ENCODE measurements around the gene LCN2.

The LCN2 gene

DNA sequence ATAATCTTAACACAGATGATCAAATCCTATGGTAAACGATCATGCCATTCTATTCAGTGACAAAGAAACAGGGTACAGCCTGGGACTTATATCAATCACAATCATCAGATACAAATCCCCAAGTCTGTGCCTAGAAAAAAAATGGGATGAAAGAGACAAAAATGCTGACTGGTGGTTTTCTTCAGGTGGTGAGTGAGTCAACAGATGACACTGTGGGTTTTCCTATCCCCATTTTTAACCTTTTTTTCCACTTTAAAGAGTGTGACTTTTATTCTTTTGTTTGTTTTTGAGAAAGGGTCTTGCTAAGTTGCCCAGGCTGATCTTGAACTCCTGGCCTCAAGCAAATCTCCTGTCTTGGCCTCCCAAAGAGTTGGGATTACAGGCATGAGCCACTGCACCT lies 39.0 kb downstream of the LCN2 start:
- TF ChIP-seq, protein P1, sequence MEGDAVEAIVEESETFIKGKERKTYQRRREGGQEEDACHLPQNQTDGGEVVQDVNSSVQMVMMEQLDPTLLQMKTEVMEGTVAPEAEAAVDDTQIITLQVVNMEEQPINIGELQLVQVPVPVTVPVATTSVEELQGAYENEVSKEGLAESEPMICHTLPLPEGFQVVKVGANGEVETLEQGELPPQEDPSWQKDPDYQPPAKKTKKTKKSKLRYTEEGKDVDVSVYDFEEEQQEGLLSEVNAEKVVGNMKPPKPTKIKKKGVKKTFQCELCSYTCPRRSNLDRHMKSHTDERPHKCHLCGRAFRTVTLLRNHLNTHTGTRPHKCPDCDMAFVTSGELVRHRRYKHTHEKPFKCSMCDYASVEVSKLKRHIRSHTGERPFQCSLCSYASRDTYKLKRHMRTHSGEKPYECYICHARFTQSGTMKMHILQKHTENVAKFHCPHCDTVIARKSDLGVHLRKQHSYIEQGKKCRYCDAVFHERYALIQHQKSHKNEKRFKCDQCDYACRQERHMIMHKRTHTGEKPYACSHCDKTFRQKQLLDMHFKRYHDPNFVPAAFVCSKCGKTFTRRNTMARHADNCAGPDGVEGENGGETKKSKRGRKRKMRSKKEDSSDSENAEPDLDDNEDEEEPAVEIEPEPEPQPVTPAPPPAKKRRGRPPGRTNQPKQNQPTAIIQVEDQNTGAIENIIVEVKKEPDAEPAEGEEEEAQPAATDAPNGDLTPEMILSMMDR (IDR thresholded peaks at IDR 0.05; ENCODE audit: insufficient read depth, missing control alignments) = no peak
- DNase-seq (ENCODE audit: insufficient read length, low spot score) = no peak
- no peak for FAIRE-seq

DNA sequence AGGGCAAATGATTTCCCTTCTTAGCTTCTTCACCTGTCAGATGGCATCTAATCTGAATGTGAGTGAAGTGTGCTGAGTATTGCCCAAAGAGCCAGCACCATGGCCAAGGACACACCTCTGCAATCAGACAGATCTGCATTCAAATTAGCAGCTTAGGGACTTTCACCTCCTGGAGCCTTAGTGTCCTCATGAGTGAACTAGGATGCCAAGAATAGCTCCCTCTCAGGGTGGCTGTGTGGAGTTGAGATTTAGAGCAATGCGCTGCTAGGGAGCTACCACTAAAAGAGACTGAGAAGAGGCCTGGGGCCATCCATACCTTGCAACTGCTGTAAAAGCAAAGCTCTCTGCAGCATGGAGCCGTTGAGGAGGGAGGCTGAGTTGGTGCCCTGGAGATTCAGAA lies 40.8 kb downstream of the LCN2 start:
- TF ChIP-seq, protein P1 (IDR thresholded peaks at IDR 0.05; ENCODE audit: insufficient read depth, missing control alignments) = no peak
- FAIRE-seq = no peak
- no peak for DNase-seq (ENCODE audit: insufficient read length, low spot score)

DNA sequence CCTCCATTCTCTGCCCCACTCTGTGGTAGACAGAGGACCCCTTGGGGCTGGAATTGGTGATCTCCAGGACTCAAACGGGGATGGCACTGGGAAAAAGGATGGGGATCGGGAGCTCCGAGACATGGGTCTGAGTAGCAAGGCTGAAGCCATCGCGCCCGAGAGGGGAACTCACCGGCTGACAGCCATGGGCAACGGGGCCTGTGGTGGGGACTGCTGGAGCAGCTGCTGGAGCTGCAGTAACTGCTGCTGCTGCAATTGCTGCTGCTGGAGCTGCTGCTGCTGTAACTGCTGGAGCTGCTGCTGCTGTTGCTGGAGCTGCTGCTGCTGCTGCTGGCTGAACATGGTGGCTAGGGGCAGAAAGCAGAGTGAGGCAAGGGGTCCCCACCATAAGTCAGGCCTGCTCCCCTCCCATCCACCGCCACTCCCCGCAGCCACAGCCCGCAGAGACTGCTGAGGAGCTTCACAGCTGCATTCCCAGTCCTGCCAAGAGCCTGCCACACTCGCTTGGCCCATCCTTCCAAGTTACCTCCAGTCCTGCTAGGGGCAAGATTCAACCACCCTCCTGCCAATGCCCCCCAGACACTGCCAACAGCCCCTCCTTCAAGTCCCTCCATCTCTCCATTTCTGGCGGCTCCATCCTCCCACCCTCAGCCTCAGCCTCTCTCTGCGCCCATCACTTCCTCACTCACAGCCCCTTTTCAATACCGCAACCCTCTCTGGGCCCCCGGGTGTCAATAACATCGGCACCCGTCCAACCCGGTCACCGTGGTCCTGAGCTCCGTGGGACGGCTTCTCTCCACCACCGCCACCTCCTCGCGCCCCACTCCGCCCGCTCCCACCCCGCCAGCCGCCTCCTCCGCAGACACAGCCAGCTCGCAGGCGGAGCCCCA lies 41.5 kb downstream of the LCN2 start:
- TF ChIP-seq, protein P1 (IDR thresholded peaks at IDR 0.05; ENCODE audit: insufficient read depth, missing control alignments) = no peak
- DNase-seq (ENCODE audit: insufficient read length, low spot score) (no peak), FAIRE-seq (no peak)

DNA sequence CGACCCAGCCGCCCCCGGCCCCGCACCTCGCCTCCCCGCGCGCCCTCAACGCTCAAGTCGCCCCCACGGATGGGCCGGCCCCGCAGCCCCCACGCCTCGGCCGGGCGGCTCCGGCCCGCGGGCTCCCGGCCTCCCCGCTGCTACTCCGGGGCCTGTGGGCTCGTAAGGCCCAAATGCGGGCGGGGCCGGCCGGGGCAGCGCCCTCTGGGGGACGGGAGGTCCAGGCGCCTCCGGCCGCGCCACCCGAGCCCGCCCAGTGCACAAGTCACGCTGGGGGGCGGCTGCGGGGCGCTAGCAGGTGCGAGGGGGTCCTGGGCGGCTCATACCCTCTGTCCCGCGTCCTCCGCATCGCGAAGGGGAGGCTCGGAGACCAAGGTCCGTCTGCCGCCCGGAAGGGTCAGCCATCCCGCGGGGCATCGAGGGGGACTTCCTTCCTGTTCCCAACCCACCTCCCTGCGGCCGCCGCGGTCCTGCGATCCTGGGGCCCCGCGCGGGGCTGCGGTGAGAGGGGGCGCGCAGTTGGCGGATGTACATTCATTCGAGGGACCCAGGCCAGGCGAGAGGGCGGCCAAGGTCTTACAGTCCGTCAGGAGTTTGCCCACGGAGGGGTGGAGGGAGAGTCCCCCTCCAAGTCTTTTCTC lies 42.3 kb downstream of the LCN2 start, which contains the start of gene CIZ1:
Gene CIZ1, minus strand, starts transcription at position 167 of the 641 bp plus-strand sequence. CDS start 715 bp downstream, outside the sequence.
- DNase-seq (ENCODE audit: insufficient read length, low spot score) (peak; percentile 79), FAIRE-seq (no peak)
- TF ChIP-seq, protein P1 (IDR thresholded peaks at IDR 0.05; ENCODE audit: insufficient read depth, missing control alignments) = peak; percentile 53

DNA sequence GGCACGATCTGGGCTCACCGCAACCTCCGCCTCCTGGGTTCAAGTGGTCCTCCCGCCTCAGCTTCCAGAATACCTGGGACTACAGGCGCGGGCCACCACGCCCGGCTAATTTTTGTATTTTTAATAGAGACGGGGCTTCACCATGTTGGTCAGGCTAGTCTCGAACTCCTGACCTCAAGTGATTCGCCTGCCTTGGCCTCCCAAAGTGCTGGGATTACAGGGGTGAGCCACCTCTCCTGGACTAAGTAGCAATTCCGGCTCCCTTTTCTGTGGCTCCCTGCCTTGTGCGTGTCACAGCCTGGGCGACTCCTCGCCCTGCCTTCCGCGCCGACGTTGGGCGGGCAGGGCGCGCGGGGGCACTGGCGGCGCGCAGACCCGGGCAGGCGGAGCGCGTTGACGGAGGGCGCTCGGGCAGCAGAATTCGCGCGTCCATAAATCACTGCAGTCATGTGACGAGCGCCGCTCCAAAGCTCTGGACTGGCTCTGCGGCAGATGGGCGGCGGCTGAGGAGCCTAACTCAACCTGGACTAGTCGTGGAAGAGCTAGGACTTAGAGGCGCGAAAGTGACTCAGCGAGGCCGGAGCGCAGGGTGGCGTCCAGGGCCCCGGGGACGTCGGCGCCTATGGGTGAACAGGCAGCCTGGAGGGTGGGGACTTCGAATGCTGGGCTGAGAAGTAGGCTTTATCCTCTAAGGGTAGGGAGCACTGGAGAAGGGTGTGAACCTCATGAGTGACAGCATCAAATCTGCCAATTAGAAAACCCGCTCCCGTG lies 43.5 kb downstream of the LCN2 start:
- DNase-seq (ENCODE audit: insufficient read length, low spot score) = peak; percentile 79
- FAIRE-seq = no peak
- TF ChIP-seq, protein P1 (IDR thresholded peaks at IDR 0.05; ENCODE audit: insufficient read depth, missing control alignments) = no peak

DNA sequence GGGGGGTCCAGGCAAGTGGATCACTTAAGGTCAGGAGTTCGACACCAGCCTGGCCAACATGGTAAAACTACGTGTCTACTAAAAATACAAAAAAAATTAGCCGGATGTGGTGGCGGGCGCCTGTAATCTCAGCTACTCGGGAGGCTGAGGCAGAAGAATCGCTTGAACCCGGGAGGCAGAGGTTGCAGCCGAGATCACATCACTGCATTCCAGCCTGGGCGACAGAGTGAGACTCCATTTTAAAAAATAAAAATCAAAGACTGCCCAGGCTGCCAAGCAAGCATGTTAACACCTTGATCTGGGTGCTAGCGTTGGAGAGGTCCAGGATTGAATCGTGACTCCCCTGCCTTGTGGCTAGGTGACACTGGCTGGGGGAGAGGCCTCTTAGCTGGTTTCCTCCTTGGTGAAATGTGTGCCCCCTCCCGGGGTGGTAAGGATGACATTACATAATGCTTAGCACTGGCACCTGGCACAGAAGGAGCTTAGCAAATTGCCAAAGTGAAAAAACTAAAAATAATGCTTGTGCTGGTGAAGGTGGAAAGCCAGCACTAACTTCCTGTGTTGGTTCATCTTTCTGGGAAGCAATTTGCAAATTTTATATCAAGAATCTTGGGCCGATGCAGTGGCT lies 44.3 kb downstream of the LCN2 start:
- no peak for DNase-seq (ENCODE audit: insufficient read length, low spot score)
- no peak for FAIRE-seq
- TF ChIP-seq, protein P1 (IDR thresholded peaks at IDR 0.05; ENCODE audit: insufficient read depth, missing control alignments) = no peak

Measured in D721Med (cell line).